GM19463 (cell line): ENCODE results near the gene ME1.

Source experiments
- ATAC-seq: cut with Tn5 transposase; IDR thresholded peaks from one replicate; pipeline ENCODE4 v1.9.1; 2021; ENCODE audit warnings: mild to moderate bottlenecking, moderate library complexity; ENCODE audit not compliant: unreplicated experiment

The ME1 gene

GRCh38 chr6:83433177-83433576, 2.3 kb upstream of the ME1 start:
- no peak for ATAC-seq

GRCh38 chr6:83432636-83433035, 1.8 kb upstream of the ME1 start:
- ATAC-seq, result no peak

GRCh38 chr6:83431545-83432155, 799 bp upstream of the ME1 start:
- ATAC-seq, result no peak

DNA sequence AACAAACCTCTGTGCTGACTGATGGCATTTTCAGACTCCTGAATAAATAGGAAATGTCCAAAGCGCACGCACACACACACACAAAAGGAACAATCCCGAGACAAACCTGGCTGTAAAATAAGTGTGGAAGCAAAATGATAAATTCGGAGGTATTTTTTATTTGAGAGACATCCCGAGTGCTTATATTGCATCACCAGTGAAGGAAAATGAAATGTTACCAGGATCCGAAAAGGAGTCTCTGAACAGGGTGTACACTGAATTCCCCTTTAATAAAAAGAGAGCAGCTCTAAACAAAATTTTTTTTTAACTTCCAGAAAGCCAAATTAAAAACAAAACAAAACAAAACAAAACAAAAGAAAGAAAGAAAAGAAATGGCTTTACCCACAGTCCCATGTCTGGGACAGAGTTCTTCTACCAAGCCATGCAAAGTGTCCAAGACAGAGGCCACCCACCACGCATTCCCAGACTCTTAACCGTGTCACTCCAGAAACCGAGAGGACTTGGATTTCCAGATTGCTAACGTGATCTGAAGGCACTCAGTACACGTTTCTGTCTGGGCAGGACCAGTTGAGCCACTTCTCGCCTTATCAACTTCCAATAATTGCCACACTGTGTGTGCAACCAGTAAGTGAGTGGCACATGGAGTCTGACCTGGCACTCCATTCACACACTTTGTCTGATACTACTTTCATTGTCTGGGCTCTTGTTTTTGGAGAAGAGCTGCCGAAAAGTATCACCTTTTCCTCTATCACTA, 817 bp downstream of the ME1 start:
- ATAC-seq, result peak; percentile 4

GRCh38 chr6:83429269-83429668, 1.6 kb downstream of the ME1 start:
- ATAC-seq, result no peak

DNA sequence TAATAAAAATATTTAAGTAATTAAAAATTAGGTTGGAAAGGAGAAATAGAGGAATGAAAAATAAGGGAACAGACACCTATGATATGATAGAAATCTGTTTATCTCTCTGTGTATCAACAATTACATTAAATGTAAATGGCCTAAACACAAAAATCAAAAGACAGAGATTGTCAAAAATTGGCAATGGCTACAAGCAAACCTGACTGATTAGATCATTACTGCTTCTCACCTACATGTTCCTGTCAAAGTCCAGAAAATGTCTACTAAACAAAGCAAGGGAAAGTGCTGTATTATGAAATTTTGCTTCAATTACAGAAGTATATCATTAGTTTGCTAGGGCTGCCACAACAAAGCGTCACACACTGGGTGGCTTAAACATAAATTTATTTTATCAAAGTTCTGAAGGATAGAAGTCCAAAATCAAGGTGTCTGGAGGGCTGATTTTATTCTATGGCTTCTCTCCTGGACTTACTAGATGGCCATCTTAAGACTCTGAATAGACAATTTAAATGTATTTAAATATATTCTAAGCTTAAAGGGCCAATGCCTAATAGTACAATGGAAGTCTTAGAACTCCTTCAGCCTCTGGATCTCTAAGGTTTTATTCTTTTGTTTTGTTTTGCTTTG, 6.3 kb downstream of the ME1 start:
- ATAC-seq, result no peak

- peak; percentile 71 for ATAC-seq
Observed at GRCh38 chr6:83417880-83418663, 12.8 kb downstream of the ME1 start.

GRCh38 chr6:83413068-83413467, 17.8 kb downstream of the ME1 start:
- no peak for ATAC-seq

GRCh38 chr6:83411731-83412130, 19.1 kb downstream of the ME1 start:
- no peak for ATAC-seq

- ATAC-seq, result no peak
Observed at GRCh38 chr6:83403191-83403590, 27.7 kb downstream of the ME1 start.

- no peak for ATAC-seq
Observed at GRCh38 chr6:83389606-83390005, 41.2 kb downstream of the ME1 start.

DNA sequence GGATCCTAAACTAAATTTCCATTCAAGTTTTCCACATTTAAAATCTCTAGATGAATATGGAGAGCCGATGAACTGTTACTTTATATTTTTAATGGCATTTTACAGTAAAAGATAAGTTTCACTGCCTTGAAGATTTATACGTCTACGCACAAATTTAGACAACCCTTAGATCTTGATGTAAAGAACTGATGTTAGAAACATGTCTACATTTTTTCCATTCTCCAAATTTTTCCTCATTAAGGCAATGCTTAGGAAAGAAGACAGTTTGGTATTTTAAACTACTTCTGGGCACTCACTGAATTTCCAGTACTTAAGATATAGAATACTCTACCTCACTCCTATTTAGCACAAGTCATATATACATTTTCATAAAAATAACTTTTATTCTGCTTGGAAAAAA, 45.4 kb downstream of the ME1 start:
- no peak for ATAC-seq

- ATAC-seq, result no peak
Observed at GRCh38 chr6:83384751-83385150, 46.1 kb downstream of the ME1 start.

GRCh38 chr6:83381949-83382348, 48.9 kb downstream of the ME1 start:
- no peak for ATAC-seq

- no peak for ATAC-seq
Observed at GRCh38 chr6:83378621-83379388, 52.0 kb downstream of the ME1 start.

GRCh38 chr6:83371423-83371822, 59.4 kb downstream of the ME1 start:
- no peak for ATAC-seq

DNA sequence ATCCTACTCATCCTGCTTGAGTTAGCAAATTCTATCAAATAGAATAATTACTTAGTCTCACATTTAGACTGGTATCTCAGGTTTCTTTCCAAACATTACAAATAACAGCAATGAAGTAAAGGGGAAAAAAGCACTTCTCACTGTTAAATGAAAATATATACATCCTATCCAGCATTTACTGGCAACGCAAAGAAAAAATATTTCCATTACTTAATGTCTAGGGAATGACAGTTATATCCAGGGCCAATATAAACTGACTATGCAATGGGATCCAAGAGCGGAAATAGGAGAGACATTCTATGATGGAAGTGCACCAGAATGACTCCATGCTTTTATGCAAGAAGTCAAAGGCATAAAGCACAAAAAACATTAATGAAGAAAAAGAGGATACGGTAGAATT, 60.3 kb downstream of the ME1 start:
- ATAC-seq, result no peak

DNA sequence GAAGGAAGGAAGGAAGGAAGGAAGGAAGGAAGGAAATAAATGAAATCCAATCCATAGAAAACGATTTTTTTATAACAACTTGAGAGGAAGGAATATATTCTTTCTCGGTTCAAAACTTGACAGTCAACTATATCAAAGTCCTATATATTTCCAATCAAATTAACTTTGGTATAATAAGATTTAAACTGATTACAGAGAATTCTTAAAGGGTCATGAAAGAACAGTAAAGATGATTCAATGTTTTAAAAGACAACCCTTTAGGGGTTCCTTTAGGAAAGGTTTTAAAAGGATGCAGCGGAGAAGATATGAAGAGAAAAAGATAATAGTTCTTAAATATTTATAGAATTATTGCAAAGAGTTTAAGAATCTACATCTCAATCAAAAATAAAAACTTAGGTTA, 61.2 kb downstream of the ME1 start:
- no peak for ATAC-seq

GRCh38 chr6:83368577-83368976, 62.3 kb downstream of the ME1 start:
- ATAC-seq, result no peak

DNA sequence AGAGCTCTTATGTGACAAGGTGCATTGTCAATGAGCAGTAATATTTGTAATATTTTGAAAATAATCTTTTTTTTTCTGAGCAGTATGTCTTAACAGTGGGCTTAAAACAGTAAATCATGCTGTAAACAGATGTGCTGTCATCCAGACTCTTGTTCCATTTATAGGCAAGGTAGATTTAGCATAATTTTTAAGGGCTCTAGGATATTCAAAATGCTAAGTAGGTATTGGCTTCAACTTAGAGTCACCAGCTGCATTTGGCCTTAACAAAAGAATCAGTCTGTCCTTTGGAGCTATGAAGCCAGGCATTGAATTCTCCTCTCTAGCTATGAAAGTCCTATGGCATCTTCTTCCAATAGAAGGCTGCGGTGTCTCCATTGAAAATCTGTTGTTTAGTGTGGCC, 63.7 kb downstream of the ME1 start:
- ATAC-seq, result no peak

- ATAC-seq, result no peak
Observed at GRCh38 chr6:83365931-83366330, 64.9 kb downstream of the ME1 start.
